ENCODE results near the gene SGSM1. TPM values are rescaled to one million over a fixed set of nuclear protein-coding genes. Genes with fewer than 3 reads are reported as not detected.

SGSM1 gene
- total and polyA plus RNA-seq, 2 of the 4 experiments (the other 2 are of a cell fraction) = not detected

DNA sequence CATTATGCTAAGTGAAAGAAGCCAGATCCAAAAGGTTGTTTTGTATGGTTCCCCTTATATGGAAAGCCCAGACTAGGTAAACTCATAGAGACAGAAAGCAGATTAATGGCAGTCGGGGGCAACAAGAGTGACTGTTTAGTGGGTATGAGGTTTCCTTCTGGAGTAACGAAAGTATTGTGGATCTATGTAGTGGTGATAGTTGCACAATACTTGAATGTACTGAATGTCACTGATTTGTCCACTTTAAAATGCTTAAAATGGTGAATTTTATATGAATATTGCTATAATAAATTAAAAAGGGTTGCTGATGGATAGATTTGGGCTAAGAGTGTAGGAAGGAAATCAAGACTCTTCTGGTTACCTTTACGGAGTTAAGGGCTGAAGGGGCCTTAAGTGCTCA is 10.0 kb upstream of the SGSM1 start:
- Histone ChIP-seq H4K8ac (ENCODE audit: low read depth in 2 of 2, low read length in 2 of 2) (no peak overlapping the region), H3K14ac (replicated peaks; ENCODE audit: low read depth, low read length) (no peak overlapping the region), H3K36me3 (ENCODE audit: control insufficient read depth, insufficient read depth, low read length) (no peaks in the 10 kb centered on the region), H2BK20ac (ENCODE audit: low read depth, low read length) (no peak overlapping the region), H3K27me3 (ENCODE audit: control insufficient read depth, insufficient read depth, low read length) (0 out of 2 replicates have a peak, but pooled peaks cover 2% of the 10 kb centered on the region), H2BK5ac (ENCODE audit: low read depth, low read length, poor library complexity, severe bottlenecking) (no peak overlapping the region), H3K9me3 (ENCODE audit: control insufficient read depth, insufficient read depth, low read length) (no peaks in the 10 kb centered on the region), H3K9ac (ENCODE audit: low read depth, low read length) (no peak overlapping the region), H3K27ac (ENCODE audit: insufficient read depth, low read length) (no peak overlapping the region), H4K91ac (ENCODE audit: insufficient read depth, low read depth, low read length) (no peak overlapping the region), H2AK9ac (replicated peaks; ENCODE audit: low read depth, low read length, poor library complexity) (no peak overlapping the region), H3K9me1 (ENCODE audit: insufficient read depth, low read length) (no peaks in the 10 kb centered on the region), H3K79me1 (ENCODE audit: low read depth in 1 of 2, low read length in 2 of 2) (no peaks in the 10 kb centered on the region), H3K4ac (ENCODE audit: low read depth, low read length) (no peak overlapping the region), H3K18ac (ENCODE audit: low read depth, low read length) (no peak overlapping the region), H3K56ac (ENCODE audit: extremely low read depth, insufficient read depth, low read length) (no peak overlapping the region), H3K4me3 (ENCODE audit: insufficient read depth, low read depth, low read length) (no peak overlapping the region), H3K4me1 (ENCODE audit: control insufficient read depth, insufficient read depth, low read length) (no peaks in the 10 kb centered on the region), H2BK120ac (ENCODE audit: low read depth, low read length) (no peak overlapping the region), H4K20me1 (ENCODE audit: insufficient read depth, low read length) (no peaks in the 10 kb centered on the region), H2AFZ (replicated peaks; ENCODE audit: low read length, poor library complexity) (no peak overlapping the region), H2BK15ac (ENCODE audit: low read depth, low read length) (no peak overlapping the region), H3K23ac (ENCODE audit: low read depth, low read length) (no peak overlapping the region), H4K5ac (ENCODE audit: low read depth, low read length) (no peak overlapping the region), H2AK5ac (ENCODE audit: low read depth, low read length) (no peak overlapping the region), H3K4me2 (ENCODE audit: low read depth, low read length) (no peak overlapping the region)
- TF ChIP-seq SMC3 (IDR thresholded peaks at IDR 0.05; ENCODE audit: low read depth, low read length) (no peak), RCOR1 (IDR thresholded peaks at IDR 0.05; ENCODE audit: insufficient replicate concordance, low read length) (no peak), CEBPB (IDR thresholded peaks at IDR 0.05; ENCODE audit: low read depth, low read length) (peak; percentile 68), RAD21 (IDR thresholded peaks at IDR 0.05; ENCODE audit: low read length) (no peak), CHD1 (IDR thresholded peaks at IDR 0.05; ENCODE audit: low read depth, low read length) (no peak), POLR2A (IDR thresholded peaks at IDR 0.05; ENCODE audit: low read depth, low read length) (no peak)
- TF ChIP-seq, protein P1, sequence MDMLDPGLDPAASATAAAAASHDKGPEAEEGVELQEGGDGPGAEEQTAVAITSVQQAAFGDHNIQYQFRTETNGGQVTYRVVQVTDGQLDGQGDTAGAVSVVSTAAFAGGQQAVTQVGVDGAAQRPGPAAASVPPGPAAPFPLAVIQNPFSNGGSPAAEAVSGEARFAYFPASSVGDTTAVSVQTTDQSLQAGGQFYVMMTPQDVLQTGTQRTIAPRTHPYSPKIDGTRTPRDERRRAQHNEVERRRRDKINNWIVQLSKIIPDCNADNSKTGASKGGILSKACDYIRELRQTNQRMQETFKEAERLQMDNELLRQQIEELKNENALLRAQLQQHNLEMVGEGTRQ (IDR thresholded peaks at IDR 0.05; ENCODE audit: low read depth, low read length) = no peak
- TF ChIP-seq, protein P2, sequence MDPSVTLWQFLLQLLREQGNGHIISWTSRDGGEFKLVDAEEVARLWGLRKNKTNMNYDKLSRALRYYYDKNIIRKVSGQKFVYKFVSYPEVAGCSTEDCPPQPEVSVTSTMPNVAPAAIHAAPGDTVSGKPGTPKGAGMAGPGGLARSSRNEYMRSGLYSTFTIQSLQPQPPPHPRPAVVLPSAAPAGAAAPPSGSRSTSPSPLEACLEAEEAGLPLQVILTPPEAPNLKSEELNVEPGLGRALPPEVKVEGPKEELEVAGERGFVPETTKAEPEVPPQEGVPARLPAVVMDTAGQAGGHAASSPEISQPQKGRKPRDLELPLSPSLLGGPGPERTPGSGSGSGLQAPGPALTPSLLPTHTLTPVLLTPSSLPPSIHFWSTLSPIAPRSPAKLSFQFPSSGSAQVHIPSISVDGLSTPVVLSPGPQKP (IDR thresholded peaks at IDR 0.05; ENCODE audit: borderline replicate concordance, low read depth, low read length) = no peak
- ATAC-seq (ENCODE audit: low read depth) (no peak), DNase-seq (no peak)
- BruUV-seq (replicated peaks) = no TSS peak
- ChIA-PET POLR2A (ENCODE audit: unreplicated experiment) (no interaction called here), CTCF (no interaction called here)
- dilution Hi-C loops (cut with HindIII; ENCODE audit: low sequenced_read_pairs, unreplicated experiment) (no loop called here), intact Hi-C loops (cut with micrococcal nuclease) (no loop called here), in situ Hi-C loops (cut with MboI; ENCODE audit: low sequenced_read_pairs) (no loop called here)
- WGBS, 2 experiments (ENCODE audit: extremely low coverage in 2 of 2, insufficient read length in 1 of 2) = 92% methylated on average over 2 of the region's 3 CpGs; no CpG with 5 or more reads in 1 of the 2 experiments

Measured in IMR-90 (cell line).